ENCODE measurements around the gene ASNS.

Gene ASNS

GRCh38 chr7:97842772-97843345 lies 29.3 kb downstream of the ASNS start:
- no peak for DNase-seq (ENCODE audit: low read depth)

- no peak for DNase-seq (ENCODE audit: low read depth)
Observed at GRCh38 chr7:97842006-97842405, 30.2 kb downstream of the ASNS start.

GRCh38 chr7:97835296-97836138 lies 36.7 kb downstream of the ASNS start:
- peak; percentile 20 for DNase-seq (ENCODE audit: low read depth)

GRCh38 chr7:97819161-97819560 lies 53.0 kb downstream of the ASNS start:
- no peak for DNase-seq (ENCODE audit: low read depth)

- no peak for DNase-seq (ENCODE audit: low read depth)
Observed at GRCh38 chr7:97818066-97818663, 54.0 kb downstream of the ASNS start.
